Sigmoid colon (tissue), 7 donors: Measurements from ENCODE around the gene CDK14. TPM values are rescaled to one million over a fixed set of nuclear protein-coding genes. Genes with fewer than 3 reads are reported as not detected.

ENCODE experiments used
- DNase-seq: peaks from one replicate; pipeline ENCODE4 v3.0.0-alpha.2; 2019
- H3K27ac ChIP-seq, 4 donors: fragments of 200-600 bp; sonication (generic); one replicate each; pipeline ENCODE4 v1.5.1; 2016 to 2019; ENCODE audit warnings: mild to moderate bottlenecking in 1 of 4
- H3K27me3 ChIP-seq, 3 donors: fragments of 200-600 bp; sonication (generic); one replicate each; pipeline ENCODE4 v1.5.1; 2019; ENCODE audit warnings: mild to moderate bottlenecking in 1 of 3
- H3K36me3 ChIP-seq, 4 donors: fragments of 200-600 bp; sonication (generic); one replicate each; pipeline ENCODE4 v1.5.1; 2016 to 2019
- H3K4me1 ChIP-seq, 4 donors: fragments of 200-600 bp; sonication (generic); one replicate each; pipeline ENCODE4 v1.5.1; 2017 to 2019
- H3K4me3 ChIP-seq, 4 donors: fragments of 200-600 bp; sonication (generic); one replicate each; pipeline ENCODE4 v1.5.1; 2017 to 2019; ENCODE audit warnings: mild to moderate bottlenecking in 2 of 4, moderate library complexity in 1 of 4
- H3K9me3 ChIP-seq, 4 donors: fragments of 200-600 bp in 3 of 4; sonication (generic) in 3 of 4; one replicate each; pipeline versions ENCODE4 v1.5.1 to v1.6.1; 2013 to 2019
- CTCF ChIP-seq, 4 experiments: fragments of 450-650 bp in 3 of 4; fragments of 200-600 bp in 1 of 4; IDR thresholded peaks; one replicate each; pipeline ENCODE4 v1.5.1; 2016 to 2019; ENCODE audit warnings: antibody characterized with exemption in 4 of 4, mild to moderate bottlenecking in 3 of 4, moderate library complexity in 2 of 4
- EP300 ChIP-seq, 4 donors: sonication (generic); formaldehyde crosslinking; IDR thresholded peaks; one replicate each; pipeline ENCODE4 v1.6.1; 2017; ENCODE audit warnings: antibody characterized with exemption in 4 of 4
- POLR2A ChIP-seq, 2 donors: fragments of 450-650 bp; IDR thresholded peaks; one replicate each; pipeline ENCODE4 v1.6.1; 2016; ENCODE audit warnings: antibody characterized with exemption in 2 of 2, mild to moderate bottlenecking in 2 of 2, moderate library complexity in 2 of 2
- POLR2AphosphoS5 ChIP-seq, 4 donors: sonication (generic); formaldehyde crosslinking; IDR thresholded peaks; one replicate each; pipeline ENCODE4 v1.6.1; 2017; ENCODE audit warnings: antibody characterized with exemption in 4 of 4
- WGBS, 2 donors: extraction: QIAGEN DNeasy Blood & Tissue Kit; methylation state at CpG; one replicate each; pipeline ENCODE4 v1.1.7; 2013; 5-methylcytosine and 5-hydroxymethylcytosine counted together
- intact Hi-C: fragments of 100-400 bp; cut with DNase I; formaldehyde crosslinking; loops from one replicate; pipeline ENCODE4 v1.15.1; 2023
- polyA plus RNA-seq, 3 donors: library from polyadenylated mRNA; stranded (reverse); fragments of 200-250 nt; gene quantifications; one replicate each; pipeline ENCODE4 v1.2.3, GENCODE V29; 2013
- total RNA-seq, 4 donors: library from RNA; depleted of rRNA; stranded (reverse); fragments of >200 nt; gene quantifications; one replicate each; pipeline ENCODE4 v1.1.0, GENCODE V29; 2016
- donor health status: healthy with polysubstance abuse.
- donor health status: Bipolar disorder and iron deficiency.
- donor health status: healthy.

CDK14 gene
- total and polyA plus RNA-seq, 7 donors: 0.92 to 19.3 (median 11.1) TPM

GRCh38 chr7:90622670-90623069, 26.5 kb downstream of the CDK14 start:
- Histone ChIP-seq H3K27ac (no peak overlapping the region), H3K27me3 (no peaks in the 10 kb centered on the region), H3K36me3 (no peaks in the 10 kb centered on the region), H3K9me3 (no peaks in the 10 kb centered on the region), H3K4me1 (peaks cover 0 to 28% (median 23%) of the 10 kb centered on the region in 4 donors), H3K4me3 (no peak overlapping the region)
- WGBS, 2 donors: 51 to 81% methylated on average over 2 of the region's 2 CpGs
- TF ChIP-seq POLR2AphosphoS5 (IDR thresholded peaks at IDR 0.05): no peak
- TF ChIP-seq CTCF (IDR thresholded peaks at IDR 0.05): no peak
- TF ChIP-seq POLR2A (IDR thresholded peaks at IDR 0.05): no peak
- no peak for TF ChIP-seq EP300 (IDR thresholded peaks at IDR 0.05)
- intact Hi-C loops: no loop called here
- DNase-seq: no peak

GRCh38 chr7:90624225-90624911, 28.2 kb downstream of the CDK14 start:
- H3K4me3 ChIP-seq: no peak overlapping the region
- 73 to 82% methylated on average over 5 of the region's 5 CpGs for WGBS, 2 donors
- peak overlapping the region in 3 of 4 donors; percentile 2 to 52 (median 16) for H3K27ac ChIP-seq
- H3K9me3 ChIP-seq: no peaks in the 10 kb centered on the region
- H3K27me3 ChIP-seq: no peaks in the 10 kb centered on the region
- TF ChIP-seq CTCF (IDR thresholded peaks at IDR 0.05): no peak
- TF ChIP-seq POLR2AphosphoS5 (IDR thresholded peaks at IDR 0.05): peak in 1 of 4 donors; percentile 20
- intact Hi-C loops: no loop called here
- no peaks in the 10 kb centered on the region for H3K36me3 ChIP-seq
- no peak for DNase-seq
- H3K4me1 ChIP-seq: peaks cover 0 to 33% (median 23%) of the 10 kb centered on the region in 4 donors

GRCh38 chr7:90625051-90625450, 28.9 kb downstream of the CDK14 start:
- Histone ChIP-seq H3K27ac (peak overlapping the region in 2 of 4 donors; percentile 16 to 52), H3K4me3 (no peak overlapping the region), H3K36me3 (no peaks in the 10 kb centered on the region), H3K9me3 (no peaks in the 10 kb centered on the region), H3K27me3 (no peaks in the 10 kb centered on the region), H3K4me1 (peaks cover 0 to 33% (median 23%) of the 10 kb centered on the region in 4 donors)
- DNase-seq: no peak
- 83 to 87% methylated on average over 5 of the region's 5 CpGs for WGBS, 2 donors
- TF ChIP-seq CTCF (IDR thresholded peaks at IDR 0.05) (no peak), POLR2AphosphoS5 (IDR thresholded peaks at IDR 0.05) (no peak), POLR2A (IDR thresholded peaks at IDR 0.05) (no peak), EP300 (IDR thresholded peaks at IDR 0.05) (no peak)
- intact Hi-C loops: no loop called here

- Histone ChIP-seq H3K27ac (peak overlapping the region in 3 of 4 donors; percentile 11 to 52 (median 16)), H3K36me3 (no peaks in the 10 kb centered on the region), H3K4me1 (peaks cover 0 to 33% (median 23%) of the 10 kb centered on the region in 4 donors), H3K27me3 (no peaks in the 10 kb centered on the region), H3K9me3 (no peaks in the 10 kb centered on the region), H3K4me3 (no peak overlapping the region)
- TF ChIP-seq POLR2AphosphoS5 (IDR thresholded peaks at IDR 0.05): peak in 3 of 4 donors; percentile 23 to 60 (median 42)
- TF ChIP-seq EP300 (IDR thresholded peaks at IDR 0.05): no peak
- intact Hi-C loops: no loop called here
- WGBS, 2 donors: 64 to 74% methylated on average over 3 of the region's 3 CpGs
- DNase-seq: peak; percentile 87
Observed at GRCh38 chr7:90625562-90625961, 29.4 kb downstream of the CDK14 start.

GRCh38 chr7:90626013-90626412, 29.9 kb downstream of the CDK14 start:
- intact Hi-C loops: no loop called here
- DNase-seq: no peak
- Histone ChIP-seq H3K4me1 (peaks cover 0 to 33% (median 23%) of the 10 kb centered on the region in 4 donors), H3K4me3 (no peak overlapping the region), H3K27me3 (no peaks in the 10 kb centered on the region), H3K27ac (peak overlapping the region in 3 of 4 donors; percentile 11 to 52 (median 16)), H3K9me3 (no peaks in the 10 kb centered on the region), H3K36me3 (no peaks in the 10 kb centered on the region)
- TF ChIP-seq POLR2A (IDR thresholded peaks at IDR 0.05) (no peak), CTCF (IDR thresholded peaks at IDR 0.05) (no peak), EP300 (IDR thresholded peaks at IDR 0.05) (no peak), POLR2AphosphoS5 (IDR thresholded peaks at IDR 0.05) (no peak)
- 70 to 79% methylated on average over 3 of the region's 3 CpGs for WGBS, 2 donors
